Astrocyte (in vitro differentiated cells and primary cell): Measurements from ENCODE around the gene THADA.
"Not testable (repeated sequence)": the region's sequence is repeated elsewhere in the genome, so short reads cannot be mapped to it uniquely, and the experiment has no call there.

Source experiments
- EZH2 ChIP-seq: IDR thresholded peaks from 2 replicates; pipeline ENCODE4 v1.6.1; 2012; ENCODE audit warnings: mild to moderate bottlenecking, low read length, inconsistent platforms; ENCODE audit not compliant: insufficient read depth
- TF ChIP-seq, protein P1 (sequence below): IDR thresholded peaks from 2 replicates; pipeline ENCODE4 v1.5.1; 2011; ENCODE audit warnings: low read depth, mild to moderate bottlenecking, inconsistent platforms, low read length, moderate library complexity; ENCODE audit not compliant: insufficient read depth

DNA sequence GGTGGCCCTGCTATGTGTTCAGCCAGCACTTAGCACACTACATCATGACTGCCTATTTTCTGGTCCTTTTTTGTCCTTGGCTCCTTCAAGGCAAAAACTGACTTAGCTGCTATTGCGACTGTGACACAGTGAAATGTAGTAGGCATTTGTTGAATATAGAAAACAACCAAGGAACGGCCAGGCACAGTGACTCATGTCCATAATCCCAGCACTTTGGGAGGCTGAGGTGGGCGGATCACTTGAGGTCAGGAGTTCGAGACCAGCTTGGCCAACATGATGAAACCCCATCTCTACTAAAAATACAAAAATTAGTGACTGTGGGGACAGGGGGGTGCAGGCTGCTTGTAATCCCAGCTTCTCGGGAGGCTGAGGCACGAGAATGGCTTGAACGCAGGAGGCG, 199.5 kb downstream of the THADA start:
- TF ChIP-seq, protein P1, sequence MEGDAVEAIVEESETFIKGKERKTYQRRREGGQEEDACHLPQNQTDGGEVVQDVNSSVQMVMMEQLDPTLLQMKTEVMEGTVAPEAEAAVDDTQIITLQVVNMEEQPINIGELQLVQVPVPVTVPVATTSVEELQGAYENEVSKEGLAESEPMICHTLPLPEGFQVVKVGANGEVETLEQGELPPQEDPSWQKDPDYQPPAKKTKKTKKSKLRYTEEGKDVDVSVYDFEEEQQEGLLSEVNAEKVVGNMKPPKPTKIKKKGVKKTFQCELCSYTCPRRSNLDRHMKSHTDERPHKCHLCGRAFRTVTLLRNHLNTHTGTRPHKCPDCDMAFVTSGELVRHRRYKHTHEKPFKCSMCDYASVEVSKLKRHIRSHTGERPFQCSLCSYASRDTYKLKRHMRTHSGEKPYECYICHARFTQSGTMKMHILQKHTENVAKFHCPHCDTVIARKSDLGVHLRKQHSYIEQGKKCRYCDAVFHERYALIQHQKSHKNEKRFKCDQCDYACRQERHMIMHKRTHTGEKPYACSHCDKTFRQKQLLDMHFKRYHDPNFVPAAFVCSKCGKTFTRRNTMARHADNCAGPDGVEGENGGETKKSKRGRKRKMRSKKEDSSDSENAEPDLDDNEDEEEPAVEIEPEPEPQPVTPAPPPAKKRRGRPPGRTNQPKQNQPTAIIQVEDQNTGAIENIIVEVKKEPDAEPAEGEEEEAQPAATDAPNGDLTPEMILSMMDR: not testable (repeated sequence)
- not testable (repeated sequence) for TF ChIP-seq EZH2
